ENCODE measurements around the gene STAP1.
"Not testable (repeated sequence)": the region's sequence is repeated elsewhere in the genome, so short reads cannot be mapped to it uniquely, and the experiment has no call there.

The STAP1 gene

GRCh38 chr4:67535280-67535840 lies 23.2 kb upstream of the STAP1 start:
- H3K4me3 ChIP-seq (ENCODE audit: low read depth in 1 of 5, low read length in 5 of 5): no peak overlapping the region
- H3K9ac ChIP-seq (ENCODE audit: low read length in 5 of 5): no peak overlapping the region
- H3K27ac ChIP-seq (ENCODE audit: low read depth, low read length): no peak overlapping the region
- no peaks in the 10 kb centered on the region for H3K9me3 ChIP-seq (ENCODE audit: control insufficient read depth in 5 of 5, low read length in 5 of 5)
- no peaks in the 10 kb centered on the region for H3K4me1 ChIP-seq (ENCODE audit: control insufficient read depth in 5 of 5, insufficient read depth in 5 of 5, low read length in 5 of 5)
- no peaks in the 10 kb centered on the region for H3K27me3 ChIP-seq (ENCODE audit: control insufficient read depth in 5 of 5, insufficient read depth in 4 of 5, low read length in 5 of 5)
- H3K36me3 ChIP-seq (ENCODE audit: control insufficient read depth in 5 of 5, insufficient read depth in 5 of 5, low read length in 5 of 5): peaks cover 30 to 65% (median 58%) of the 10 kb centered on the region in 5 donors

GRCh38 chr4:67539830-67540229 lies 18.7 kb upstream of the STAP1 start:
- Histone ChIP-seq H3K27me3 (ENCODE audit: control insufficient read depth in 5 of 5, insufficient read depth in 4 of 5, low read length in 5 of 5) (no peaks in the 10 kb centered on the region), H3K27ac (ENCODE audit: low read depth, low read length) (no peak overlapping the region), H3K9me3 (ENCODE audit: control insufficient read depth in 5 of 5, low read length in 5 of 5) (no peaks in the 10 kb centered on the region), H3K4me3 (ENCODE audit: low read depth in 1 of 5, low read length in 5 of 5) (no peak overlapping the region), H3K9ac (ENCODE audit: low read length in 5 of 5) (no peak overlapping the region), H3K4me1 (ENCODE audit: control insufficient read depth in 5 of 5, insufficient read depth in 5 of 5, low read length in 5 of 5) (peaks cover 0 to 25% (median 11%) of the 10 kb centered on the region in 5 donors), H3K36me3 (ENCODE audit: control insufficient read depth in 5 of 5, insufficient read depth in 5 of 5, low read length in 5 of 5) (peaks cover 19 to 57% (median 42%) of the 10 kb centered on the region in 5 donors)

GRCh38 chr4:67542076-67542475 lies 16.5 kb upstream of the STAP1 start:
- Histone ChIP-seq H3K36me3 (ENCODE audit: control insufficient read depth in 5 of 5, insufficient read depth in 5 of 5, low read length in 5 of 5) (peaks cover 19 to 38% (median 28%) of the 10 kb centered on the region in 5 donors), H3K4me1 (ENCODE audit: control insufficient read depth in 5 of 5, insufficient read depth in 5 of 5, low read length in 5 of 5) (peaks cover 0 to 28% (median 11%) of the 10 kb centered on the region in 5 donors), H3K9me3 (ENCODE audit: control insufficient read depth in 5 of 5, low read length in 5 of 5) (no peaks in the 10 kb centered on the region), H3K9ac (ENCODE audit: low read length in 5 of 5) (peak overlapping the region in 1 of 5 donors; percentile 37), H3K27ac (ENCODE audit: low read depth, low read length) (no peak overlapping the region), H3K27me3 (ENCODE audit: control insufficient read depth in 5 of 5, insufficient read depth in 4 of 5, low read length in 5 of 5) (no peaks in the 10 kb centered on the region), H3K4me3 (ENCODE audit: low read depth in 1 of 5, low read length in 5 of 5) (no peak overlapping the region)

- Histone ChIP-seq H3K9ac (ENCODE audit: low read length in 5 of 5) (peak within 1 kb of the TSS; percentile 87 to 98 (median 92)), H3K36me3 (ENCODE audit: control insufficient read depth in 5 of 5, insufficient read depth in 5 of 5, low read length in 5 of 5) (peaks cover 2 to 21% (median 6%) of the 10 kb centered on the region in 5 donors)
These were observed 13.1 kb upstream of the STAP1 start, which contains the start of gene CENPC for GRCh38 chr4:67545199-67546003. Gene CENPC (minus strand): TSS chr4:67545503. CDS start chr4:67545355, 148 bp downstream.

GRCh38 chr4:67546004-67546356 lies 12.5 kb upstream of the STAP1 start:
- peak overlapping the region; percentile 77 to 92 (median 87) for H3K4me3 ChIP-seq (ENCODE audit: low read depth in 1 of 5, low read length in 5 of 5)
- peaks cover 2 to 18% (median 6%) of the 10 kb centered on the region in 5 donors for H3K36me3 ChIP-seq (ENCODE audit: control insufficient read depth in 5 of 5, insufficient read depth in 5 of 5, low read length in 5 of 5)
- peaks cover 0 to 28% (median 11%) of the 10 kb centered on the region in 5 donors for H3K4me1 ChIP-seq (ENCODE audit: control insufficient read depth in 5 of 5, insufficient read depth in 5 of 5, low read length in 5 of 5)
- peak overlapping the region in 4 of 5 donors; percentile 43 to 73 (median 56) for H3K9ac ChIP-seq (ENCODE audit: low read length in 5 of 5)
- no peaks in the 10 kb centered on the region for H3K9me3 ChIP-seq (ENCODE audit: control insufficient read depth in 5 of 5, low read length in 5 of 5)
- no peaks in the 10 kb centered on the region for H3K27me3 ChIP-seq (ENCODE audit: control insufficient read depth in 5 of 5, insufficient read depth in 4 of 5, low read length in 5 of 5)
- H3K27ac ChIP-seq (ENCODE audit: low read depth, low read length): no peak overlapping the region

More at GRCh38 chr4:67545199-67546003, 13.1 kb upstream of the STAP1 start, which contains the start of gene CENPC:
- H3K4me3 ChIP-seq (ENCODE audit: low read depth in 1 of 5, low read length in 5 of 5): peak within 1 kb of the TSS; percentile 77 to 92 (median 87)
- no peaks in the 10 kb centered on the region for H3K27me3 ChIP-seq (ENCODE audit: control insufficient read depth in 5 of 5, insufficient read depth in 4 of 5, low read length in 5 of 5)
- no peaks in the 10 kb centered on the region for H3K9me3 ChIP-seq (ENCODE audit: control insufficient read depth in 5 of 5, low read length in 5 of 5)
- H3K4me1 ChIP-seq (ENCODE audit: control insufficient read depth in 5 of 5, insufficient read depth in 5 of 5, low read length in 5 of 5): peaks cover 0 to 28% (median 11%) of the 10 kb centered on the region in 5 donors
- peak within 1 kb of the TSS; percentile 84 for H3K27ac ChIP-seq (ENCODE audit: low read depth, low read length)

- peaks cover 2 to 12% (median 4%) of the 10 kb centered on the region in 5 donors for H3K36me3 ChIP-seq (ENCODE audit: control insufficient read depth in 5 of 5, insufficient read depth in 5 of 5, low read length in 5 of 5)
- H3K27me3 ChIP-seq (ENCODE audit: control insufficient read depth in 5 of 5, insufficient read depth in 4 of 5, low read length in 5 of 5): no peaks in the 10 kb centered on the region
- H3K9ac ChIP-seq (ENCODE audit: low read length in 5 of 5): no peak overlapping the region
- H3K4me1 ChIP-seq (ENCODE audit: control insufficient read depth in 5 of 5, insufficient read depth in 5 of 5, low read length in 5 of 5): peaks cover 0 to 26% (median 11%) of the 10 kb centered on the region in 5 donors
- no peaks in the 10 kb centered on the region for H3K9me3 ChIP-seq (ENCODE audit: control insufficient read depth in 5 of 5, low read length in 5 of 5)
- no peak overlapping the region for H3K27ac ChIP-seq (ENCODE audit: low read depth, low read length)
- H3K4me3 ChIP-seq (ENCODE audit: low read depth in 1 of 5, low read length in 5 of 5): no peak overlapping the region
These were observed 11.6 kb upstream of the STAP1 start for GRCh38 chr4:67546971-67547370.

- Histone ChIP-seq H3K27ac (ENCODE audit: low read depth, low read length) (no peak overlapping the region), H3K4me3 (ENCODE audit: low read depth in 1 of 5, low read length in 5 of 5) (no peak overlapping the region), H3K9me3 (ENCODE audit: control insufficient read depth in 5 of 5, low read length in 5 of 5) (no peaks in the 10 kb centered on the region), H3K9ac (ENCODE audit: low read length in 5 of 5) (no peak overlapping the region), H3K36me3 (ENCODE audit: control insufficient read depth in 5 of 5, insufficient read depth in 5 of 5, low read length in 5 of 5) (no peaks in the 10 kb centered on the region), H3K27me3 (ENCODE audit: control insufficient read depth in 5 of 5, insufficient read depth in 4 of 5, low read length in 5 of 5) (no peaks in the 10 kb centered on the region), H3K4me1 (ENCODE audit: control insufficient read depth in 5 of 5, insufficient read depth in 5 of 5, low read length in 5 of 5) (peaks cover 0 to 10% (median 3%) of the 10 kb centered on the region in 5 donors)
These were observed 9.4 kb upstream of the STAP1 start for GRCh38 chr4:67549123-67549522.

GRCh38 chr4:67550451-67550850 lies 8.1 kb upstream of the STAP1 start:
- Histone ChIP-seq H3K27me3 (ENCODE audit: control insufficient read depth in 5 of 5, insufficient read depth in 4 of 5, low read length in 5 of 5) (no peaks in the 10 kb centered on the region), H3K27ac (ENCODE audit: low read depth, low read length) (no peak overlapping the region), H3K4me1 (ENCODE audit: control insufficient read depth in 5 of 5, insufficient read depth in 5 of 5, low read length in 5 of 5) (peaks cover 0 to 5% (median 0%) of the 10 kb centered on the region in 5 donors), H3K4me3 (ENCODE audit: low read depth in 1 of 5, low read length in 5 of 5) (no peak overlapping the region), H3K9ac (ENCODE audit: low read length in 5 of 5) (no peak overlapping the region), H3K9me3 (ENCODE audit: control insufficient read depth in 5 of 5, low read length in 5 of 5) (no peaks in the 10 kb centered on the region), H3K36me3 (ENCODE audit: control insufficient read depth in 5 of 5, insufficient read depth in 5 of 5, low read length in 5 of 5) (no peaks in the 10 kb centered on the region)

GRCh38 chr4:67550857-67551256 lies 7.7 kb upstream of the STAP1 start:
- Histone ChIP-seq H3K27ac (ENCODE audit: low read depth, low read length) (no peak overlapping the region), H3K27me3 (ENCODE audit: control insufficient read depth in 5 of 5, insufficient read depth in 4 of 5, low read length in 5 of 5) (no peaks in the 10 kb centered on the region)

GRCh38 chr4:67552146-67552792 lies 6.3 kb upstream of the STAP1 start:
- H3K27ac ChIP-seq (ENCODE audit: low read depth, low read length); H3K4me3 ChIP-seq (ENCODE audit: low read depth in 1 of 5, low read length in 5 of 5): not testable (repeated sequence)

More at GRCh38 chr4:67550857-67551256, 7.7 kb upstream of the STAP1 start:
- Histone ChIP-seq H3K9me3 (ENCODE audit: control insufficient read depth in 5 of 5, low read length in 5 of 5) (no peaks in the 10 kb centered on the region), H3K4me3 (ENCODE audit: low read depth in 1 of 5, low read length in 5 of 5) (no peak overlapping the region), H3K9ac (ENCODE audit: low read length in 5 of 5) (no peak overlapping the region), H3K36me3 (ENCODE audit: control insufficient read depth in 5 of 5, insufficient read depth in 5 of 5, low read length in 5 of 5) (no peaks in the 10 kb centered on the region), H3K4me1 (ENCODE audit: control insufficient read depth in 5 of 5, insufficient read depth in 5 of 5, low read length in 5 of 5) (peaks cover 0 to 3% (median 0%) of the 10 kb centered on the region in 5 donors)

More at GRCh38 chr4:67552146-67552792, 6.3 kb upstream of the STAP1 start:
- not testable (repeated sequence) for H3K36me3 ChIP-seq (ENCODE audit: control insufficient read depth in 5 of 5, insufficient read depth in 5 of 5, low read length in 5 of 5); H3K4me1 ChIP-seq (ENCODE audit: control insufficient read depth in 5 of 5, insufficient read depth in 5 of 5, low read length in 5 of 5); H3K27me3 ChIP-seq (ENCODE audit: control insufficient read depth in 5 of 5, insufficient read depth in 4 of 5, low read length in 5 of 5); H3K9me3 ChIP-seq (ENCODE audit: control insufficient read depth in 5 of 5, low read length in 5 of 5); H3K9ac ChIP-seq (ENCODE audit: low read length in 5 of 5)

Measured in subcutaneous abdominal adipose tissue (tissue), 5 donors.